ENCODE data around the gene ATP5F1A.

DNA sequence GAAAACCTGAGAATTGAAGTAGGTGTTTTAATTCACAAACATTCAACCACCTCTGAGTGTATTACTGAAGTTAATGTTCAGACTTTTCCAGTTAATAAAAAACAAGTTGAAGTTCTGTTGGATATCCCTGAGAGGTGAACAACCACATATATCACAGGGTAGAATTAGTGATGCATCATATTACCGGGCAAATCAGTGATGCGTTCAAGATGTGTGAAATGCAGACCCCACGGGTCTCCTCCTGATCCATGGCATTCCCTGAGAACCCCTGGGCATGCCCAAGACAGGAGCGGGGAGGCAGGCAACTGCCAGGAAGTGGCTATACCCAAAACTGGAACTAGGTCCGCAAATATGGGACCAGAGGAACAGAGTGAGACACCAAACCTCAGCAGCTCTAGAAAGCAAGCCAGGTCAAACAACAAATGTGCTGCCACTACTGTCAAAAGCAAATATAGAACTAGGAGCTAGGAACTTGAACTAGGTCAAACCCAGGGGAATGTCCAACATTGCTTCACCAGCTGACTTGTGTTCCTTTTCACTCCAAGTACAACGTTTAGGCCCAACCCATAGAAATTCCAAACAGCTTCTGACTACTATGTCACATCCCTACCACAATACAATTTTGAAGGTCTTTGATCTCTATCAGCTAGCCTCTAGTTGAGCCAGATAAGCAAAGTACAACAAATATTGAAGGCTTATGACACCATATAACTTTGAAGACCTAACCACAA, 46.2 kb downstream of the ATP5F1A start:
- TF ChIP-seq, protein P1, sequence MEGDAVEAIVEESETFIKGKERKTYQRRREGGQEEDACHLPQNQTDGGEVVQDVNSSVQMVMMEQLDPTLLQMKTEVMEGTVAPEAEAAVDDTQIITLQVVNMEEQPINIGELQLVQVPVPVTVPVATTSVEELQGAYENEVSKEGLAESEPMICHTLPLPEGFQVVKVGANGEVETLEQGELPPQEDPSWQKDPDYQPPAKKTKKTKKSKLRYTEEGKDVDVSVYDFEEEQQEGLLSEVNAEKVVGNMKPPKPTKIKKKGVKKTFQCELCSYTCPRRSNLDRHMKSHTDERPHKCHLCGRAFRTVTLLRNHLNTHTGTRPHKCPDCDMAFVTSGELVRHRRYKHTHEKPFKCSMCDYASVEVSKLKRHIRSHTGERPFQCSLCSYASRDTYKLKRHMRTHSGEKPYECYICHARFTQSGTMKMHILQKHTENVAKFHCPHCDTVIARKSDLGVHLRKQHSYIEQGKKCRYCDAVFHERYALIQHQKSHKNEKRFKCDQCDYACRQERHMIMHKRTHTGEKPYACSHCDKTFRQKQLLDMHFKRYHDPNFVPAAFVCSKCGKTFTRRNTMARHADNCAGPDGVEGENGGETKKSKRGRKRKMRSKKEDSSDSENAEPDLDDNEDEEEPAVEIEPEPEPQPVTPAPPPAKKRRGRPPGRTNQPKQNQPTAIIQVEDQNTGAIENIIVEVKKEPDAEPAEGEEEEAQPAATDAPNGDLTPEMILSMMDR (conservative IDR thresholded peaks at IDR 0.05): no peak
- no peak for TF ChIP-seq ZFX (IDR thresholded peaks at IDR 0.05)
